GM06990 (cell line): ENCODE results near the gene CR1L.
"Not testable (repeated sequence)": the region's sequence is repeated elsewhere in the genome, so short reads cannot be mapped to it uniquely, and the experiment has no call there.

ENCODE experiments used
- DNase-seq: peaks from one replicate; pipeline ENCODE4 v3.0.0-alpha.2; 2011; ENCODE audit not compliant: insufficient read length; ENCODE audit errors: extremely low read depth
- H3K27me3 ChIP-seq: replicated peaks from 2 replicates; pipeline ENCODE4 v1.6.0; 2011; ENCODE audit warnings: low read length; ENCODE audit not compliant: control insufficient read depth, insufficient read depth
- H3K36me3 ChIP-seq: 2 replicates; pipeline ENCODE4 v1.5.1; 2011; ENCODE audit warnings: low read length; ENCODE audit not compliant: control insufficient read depth, insufficient read depth
- H3K4me3 ChIP-seq: replicated peaks from 2 replicates; pipeline ENCODE4 v1.5.1; 2011; ENCODE audit warnings: low read depth, mild to moderate bottlenecking, control low read depth, low read length
- TF ChIP-seq, protein P1 (sequence below): IDR thresholded peaks from 2 replicates; pipeline ENCODE4 v1.5.1; 2011; ENCODE audit warnings: low read length, control low read depth, mild to moderate bottlenecking, inconsistent platforms; ENCODE audit not compliant: insufficient read depth, poor library complexity, severe bottlenecking

CR1L gene

DNA sequence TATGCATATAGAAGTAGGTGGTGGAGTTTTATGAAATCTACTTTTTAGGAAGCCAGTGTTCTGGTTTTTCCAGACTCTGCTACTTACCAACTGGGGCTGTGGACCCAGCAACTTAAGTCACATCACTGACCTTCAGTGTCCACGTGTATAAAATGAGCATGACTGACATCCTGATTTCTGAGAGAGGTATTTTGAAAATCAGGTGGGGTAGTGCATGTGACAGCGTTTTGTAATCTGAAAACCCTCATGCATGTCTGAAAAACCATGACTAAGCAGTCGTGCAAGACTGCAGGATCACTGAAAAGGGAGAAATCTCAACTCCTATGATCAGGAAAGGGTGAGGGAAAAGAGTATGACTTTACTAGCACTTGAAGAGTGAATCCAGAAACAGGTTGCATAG, 26.1 kb downstream of the CR1L start:
- TF ChIP-seq, protein P1, sequence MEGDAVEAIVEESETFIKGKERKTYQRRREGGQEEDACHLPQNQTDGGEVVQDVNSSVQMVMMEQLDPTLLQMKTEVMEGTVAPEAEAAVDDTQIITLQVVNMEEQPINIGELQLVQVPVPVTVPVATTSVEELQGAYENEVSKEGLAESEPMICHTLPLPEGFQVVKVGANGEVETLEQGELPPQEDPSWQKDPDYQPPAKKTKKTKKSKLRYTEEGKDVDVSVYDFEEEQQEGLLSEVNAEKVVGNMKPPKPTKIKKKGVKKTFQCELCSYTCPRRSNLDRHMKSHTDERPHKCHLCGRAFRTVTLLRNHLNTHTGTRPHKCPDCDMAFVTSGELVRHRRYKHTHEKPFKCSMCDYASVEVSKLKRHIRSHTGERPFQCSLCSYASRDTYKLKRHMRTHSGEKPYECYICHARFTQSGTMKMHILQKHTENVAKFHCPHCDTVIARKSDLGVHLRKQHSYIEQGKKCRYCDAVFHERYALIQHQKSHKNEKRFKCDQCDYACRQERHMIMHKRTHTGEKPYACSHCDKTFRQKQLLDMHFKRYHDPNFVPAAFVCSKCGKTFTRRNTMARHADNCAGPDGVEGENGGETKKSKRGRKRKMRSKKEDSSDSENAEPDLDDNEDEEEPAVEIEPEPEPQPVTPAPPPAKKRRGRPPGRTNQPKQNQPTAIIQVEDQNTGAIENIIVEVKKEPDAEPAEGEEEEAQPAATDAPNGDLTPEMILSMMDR, result no peak
- H3K4me3 ChIP-seq, result no peak overlapping the region
- DNase-seq, result no peak
- H3K27me3 ChIP-seq, result no peaks in the 10 kb centered on the region
- no peaks in the 10 kb centered on the region for H3K36me3 ChIP-seq

DNA sequence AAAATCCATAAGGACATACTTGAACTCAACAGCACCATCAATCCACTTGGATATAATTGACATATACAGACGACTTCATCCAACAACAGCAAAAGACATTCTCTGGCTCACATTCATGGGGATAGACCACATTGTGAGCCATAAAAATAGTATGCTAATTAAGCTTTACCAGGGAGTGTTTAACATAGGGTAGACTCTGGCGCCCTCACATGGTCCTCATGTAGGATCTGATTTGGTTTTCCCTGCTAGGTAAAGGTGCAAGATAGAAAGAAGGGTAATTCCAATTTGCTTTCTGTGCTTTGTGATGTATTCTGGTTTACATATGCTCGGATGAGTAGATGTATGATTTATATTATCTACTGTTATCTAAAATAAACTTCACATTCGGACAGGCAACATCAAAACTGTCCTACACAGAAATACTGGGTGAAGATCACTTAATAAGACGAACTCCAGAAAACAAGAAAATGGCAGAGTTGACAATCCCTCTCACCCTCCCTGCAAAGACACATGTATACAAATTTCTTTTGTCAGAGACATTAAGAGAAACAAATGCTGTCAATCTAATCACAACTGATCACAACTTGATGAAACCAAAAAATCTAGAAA, 27.7 kb downstream of the CR1L start:
- no peaks in the 10 kb centered on the region for H3K27me3 ChIP-seq
- TF ChIP-seq, protein P1, result peak; percentile 65
- H3K4me3 ChIP-seq, result no peak overlapping the region
- H3K36me3 ChIP-seq, result no peaks in the 10 kb centered on the region
- DNase-seq, result no peak

DNA sequence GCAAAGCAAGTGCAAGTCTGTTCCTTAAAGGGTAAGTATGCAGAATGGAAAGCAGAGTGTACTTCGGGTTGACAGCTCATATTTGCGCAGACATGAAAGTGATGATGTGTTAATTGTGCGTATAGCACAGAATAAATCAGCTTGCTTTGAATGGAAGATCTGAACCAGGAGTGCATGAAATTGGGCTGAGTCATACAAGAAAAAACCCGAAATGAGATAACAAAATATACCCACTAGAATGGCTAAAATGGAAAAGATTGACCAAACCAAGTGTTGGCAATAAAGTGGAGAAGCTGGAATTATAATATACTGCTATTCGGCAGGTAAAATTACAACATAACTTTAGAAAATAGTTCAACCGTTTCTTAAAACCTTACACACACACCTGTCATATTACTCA, 28.5 kb downstream of the CR1L start:
- TF ChIP-seq, protein P1, result no peak
- Histone ChIP-seq H3K27me3 (no peaks in the 10 kb centered on the region), H3K36me3 (no peaks in the 10 kb centered on the region), H3K4me3 (no peak overlapping the region)
- DNase-seq, result no peak

DNA sequence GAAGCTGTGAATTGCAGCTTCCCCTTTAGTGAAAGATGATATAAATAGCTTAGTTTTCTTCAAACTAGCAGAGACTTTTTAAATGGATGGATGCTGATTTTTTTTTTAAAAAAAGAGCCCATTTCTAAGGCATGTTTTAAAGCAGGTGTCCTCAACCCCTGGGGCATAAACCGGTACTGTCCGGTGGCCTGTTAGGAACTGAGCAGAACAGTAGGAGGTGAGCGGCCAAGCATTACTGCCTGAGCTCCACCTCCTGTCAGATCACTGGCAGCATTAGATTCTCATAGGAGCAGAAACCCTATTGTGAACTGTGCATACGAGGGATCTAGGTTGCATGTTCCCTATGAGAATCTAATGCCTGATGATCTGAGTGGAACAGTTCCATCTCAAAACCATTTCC, 31.2 kb downstream of the CR1L start:
- Histone ChIP-seq H3K27me3 (no peaks in the 10 kb centered on the region), H3K4me3 (no peak overlapping the region)
- no peak for DNase-seq

DNA sequence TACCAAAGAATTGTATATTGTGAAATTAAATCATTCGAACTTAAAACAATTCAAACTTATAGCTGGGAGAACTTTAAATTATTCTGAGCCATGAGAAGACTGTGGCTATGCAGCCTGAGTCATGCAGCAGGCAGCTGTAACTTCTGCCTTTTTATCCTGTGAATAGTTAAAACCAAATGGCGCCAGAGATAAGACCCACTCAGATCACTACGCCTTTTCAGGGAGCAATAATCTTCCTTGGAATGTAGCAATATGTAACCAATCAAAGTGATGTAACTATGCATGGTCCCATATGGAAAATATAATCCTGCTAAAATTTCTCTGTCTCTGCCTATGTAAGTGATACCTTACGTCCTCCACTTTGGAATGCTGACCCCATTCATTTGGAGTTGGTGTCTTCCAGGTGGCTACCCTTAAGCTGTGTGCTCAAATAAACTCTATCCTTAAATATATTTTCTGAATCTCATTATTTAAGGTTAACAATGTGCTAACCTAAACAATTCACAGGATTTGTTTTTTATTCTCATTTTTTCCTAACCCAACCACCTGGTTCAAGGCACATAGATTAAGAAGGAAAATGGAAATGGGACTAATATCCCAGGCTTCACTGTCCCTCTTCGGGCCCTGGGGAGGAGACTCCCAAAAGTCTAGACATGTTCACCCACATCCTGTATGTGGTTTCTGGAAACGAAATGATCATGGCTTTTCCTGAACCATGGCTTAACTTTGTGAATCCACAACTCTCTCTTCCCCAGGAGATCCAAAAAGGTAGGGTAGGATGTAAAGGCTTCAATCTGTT, 35.9 kb downstream of the CR1L start:
- H3K4me3 ChIP-seq, H3K27me3 ChIP-seq, H3K36me3 ChIP-seq, DNase-seq: not testable (repeated sequence)

More for the DNA sequence above, 31.2 kb downstream of the CR1L start:
- no peaks in the 10 kb centered on the region for H3K36me3 ChIP-seq
- TF ChIP-seq, protein P1, result no peak

DNA sequence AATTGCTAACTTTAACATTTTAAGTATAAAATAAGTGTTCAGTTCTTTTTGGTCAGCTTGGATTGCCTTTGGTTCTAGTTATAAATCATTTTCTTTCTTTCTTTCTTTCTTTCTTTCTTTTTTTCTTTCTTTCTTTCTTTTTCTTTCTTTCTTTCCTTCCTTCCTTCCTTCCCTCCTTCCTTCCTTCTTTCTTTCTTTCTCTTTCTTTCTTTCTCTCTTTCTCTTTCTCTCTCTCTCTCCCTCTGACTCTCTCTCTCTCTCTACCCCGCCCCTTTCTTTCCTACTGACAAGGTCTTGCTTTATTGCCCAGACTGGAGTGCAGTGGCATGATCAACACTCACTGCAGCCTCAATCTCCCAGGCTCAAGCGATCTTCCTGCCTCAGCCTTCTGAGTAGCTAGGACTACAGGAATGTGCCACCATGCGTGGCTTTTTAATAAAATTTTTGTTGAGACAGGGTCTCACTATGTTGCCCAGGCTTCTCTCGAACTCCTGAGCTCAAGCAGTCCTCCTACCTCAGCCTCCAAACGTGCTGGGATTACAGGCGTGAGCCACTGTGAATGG, 38.0 kb downstream of the CR1L start:
- DNase-seq, H3K4me3 ChIP-seq, H3K27me3 ChIP-seq: not testable (repeated sequence)

DNA sequence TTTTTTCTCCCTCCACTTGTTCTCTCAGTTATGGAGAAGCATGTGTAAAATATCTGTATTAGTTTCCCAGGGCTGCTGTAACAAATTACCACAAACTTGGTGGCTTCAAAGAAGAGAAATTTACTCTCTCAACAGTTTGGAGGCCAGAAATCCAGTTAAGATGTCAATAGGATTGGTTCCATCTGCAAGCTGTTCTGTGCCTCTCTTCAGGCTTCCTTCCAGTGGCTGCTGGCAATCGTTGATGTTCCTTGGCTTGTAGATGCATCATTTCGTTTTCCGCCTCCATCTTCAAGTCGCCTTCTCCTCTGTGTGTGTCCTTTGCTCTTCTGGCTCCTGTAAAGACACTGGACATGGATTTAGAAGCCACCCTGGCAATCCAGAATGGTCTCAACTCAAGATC, 45.6 kb downstream of the CR1L start:
- not testable (repeated sequence) for H3K4me3 ChIP-seq, DNase-seq, H3K27me3 ChIP-seq, H3K36me3 ChIP-seq

More for the DNA sequence above, 38.0 kb downstream of the CR1L start:
- H3K36me3 ChIP-seq, result not testable (repeated sequence)
